Measurements from ENCODE around the gene INPP5K.

The INPP5K gene

GRCh38 chr17:1516388-1517161, at the start of gene INPP5K:
Gene INPP5K, minus strand, starts transcription at chr17:1516612. Its CDS starts 113 bp downstream, at chr17:1516499.
- DNase-seq: peak; percentile 89 to 95

- DNase-seq: no peak
Measured at GRCh38 chr17:1565877-1566276, 49.5 kb upstream of the INPP5K start.

- peak in 1 of 2 experiments; percentile 17 for DNase-seq
Measured at GRCh38 chr17:1563786-1564613, 47.6 kb upstream of the INPP5K start.

GRCh38 chr17:1563471-1563785, 47.0 kb upstream of the INPP5K start:
- peak in 1 of 2 experiments; percentile 17 for DNase-seq

GRCh38 chr17:1562176-1562643, 45.8 kb upstream of the INPP5K start:
- no peak for DNase-seq

- DNase-seq: no peak
Measured at GRCh38 chr17:1561420-1562175, 45.2 kb upstream of the INPP5K start.

- no peak for DNase-seq
Measured at GRCh38 chr17:1560858-1561355, 44.5 kb upstream of the INPP5K start.

- DNase-seq: no peak
Measured at GRCh38 chr17:1560101-1560857, 43.9 kb upstream of the INPP5K start.

GRCh38 chr17:1559047-1560043, 42.9 kb upstream of the INPP5K start:
- DNase-seq: no peak

GRCh38 chr17:1558401-1558800, 42.0 kb upstream of the INPP5K start:
- no peak for DNase-seq

GRCh38 chr17:1557355-1558095, 41.1 kb upstream of the INPP5K start:
- no peak for DNase-seq

- no peak for DNase-seq
Measured at GRCh38 chr17:1555651-1556471, 39.4 kb upstream of the INPP5K start.

GRCh38 chr17:1554751-1555540, 38.5 kb upstream of the INPP5K start:
- DNase-seq: peak in 1 of 2 experiments; percentile 51

- no peak for DNase-seq
Measured at GRCh38 chr17:1553354-1554266, 37.2 kb upstream of the INPP5K start.

- no peak for DNase-seq
Measured at GRCh38 chr17:1552932-1553331, 36.5 kb upstream of the INPP5K start.

- DNase-seq: no peak
Measured at GRCh38 chr17:1551741-1552140, 35.3 kb upstream of the INPP5K start.

GRCh38 chr17:1548032-1548431, 31.6 kb upstream of the INPP5K start:
- no peak for DNase-seq

Data from NCI-H524 (cell line).